Peyer's patch (tissue), 4 donors: ENCODE measurements around the gene SERINC2.

Source experiments
- CTCF ChIP-seq, 6 experiments: fragments of 450-650 bp in 4 of 6; fragments of 200-600 bp in 2 of 6; sonication (generic) in 1 of 6; IDR thresholded peaks; one replicate each; pipeline ENCODE4 v1.5.1; 2017 to 2019; ENCODE audit warnings: antibody characterized with exemption in 6 of 6, mild to moderate bottlenecking in 3 of 6, moderate library complexity in 1 of 6
- POLR2A ChIP-seq, 2 donors: fragments of 450-650 bp; IDR thresholded peaks; one replicate each; pipeline ENCODE4 v1.5.1; 2017; ENCODE audit warnings: antibody characterized with exemption in 2 of 2, mild to moderate bottlenecking in 2 of 2, moderate library complexity in 2 of 2

GRCh38 chr1:31370021-31370420 lies 43.0 kb upstream of the SERINC2 start:
- no peak for TF ChIP-seq CTCF (IDR thresholded peaks at IDR 0.05)
- TF ChIP-seq POLR2A (IDR thresholded peaks at IDR 0.05), result no peak
